ENCODE results near the gene DHX40. TPM values are rescaled to one million over a fixed set of nuclear protein-coding genes. Genes with fewer than 3 reads are reported as not detected.

DHX40 gene
- 56.2 and 68.4 TPM in 2 replicates for total RNA-seq

GRCh38 chr17:59565171-59565958, at the start of gene DHX40:
Gene DHX40, plus strand, starts transcription at chr17:59565610. Its CDS starts 62 bp downstream, at chr17:59565672.

GRCh38 chr17:59619298-59620063, 54.1 kb downstream of the DHX40 start, which contains the start of gene CLTC:
Gene CLTC, plus strand, starts transcription at chr17:59619895. Its CDS starts 237 bp downstream, at chr17:59620132.

Other genes with a start within 250 kb of the DHX40 start
- 49.2 and 54.7 TPM in 2 replicates for gene YPEL2, start 234.0 kb upstream of the DHX40 start, total RNA-seq
- gene CLTC, start 54.3 kb downstream of the DHX40 start, total RNA-seq = 419 and 513 TPM in 2 replicates
- 33.5 and 35.0 TPM in 2 replicates for gene PTRH2, start 141.8 kb downstream of the DHX40 start, total RNA-seq
- gene VMP1, start 142.0 kb downstream of the DHX40 start, total RNA-seq = 121 and 144 TPM in 2 replicates

Data from dermis lymphatic vessel endothelial cell (primary cell).